GM23338 (cell line): ENCODE measurements around the gene PTS. TPM values are rescaled to one million over a fixed set of nuclear protein-coding genes. Genes with fewer than 3 reads are reported as not detected.

Experiments
- ATAC-seq: fragments of 200-7000 bp; cut with Tn5 transposase; 3 replicates; pipeline ENCODE4 v1.9.1; 2020
- DNase-seq: peaks from one replicate; pipeline ENCODE4 v3.0.0-alpha.2; 2015; ENCODE audit warnings: low spot score
- H2AFZ ChIP-seq: fragments of 200-600 bp; sonication (generic); 2 replicates; pipeline ENCODE4 v1.8.0; 2016; ENCODE audit warnings: antibody characterized with exemption, mild to moderate bottlenecking, moderate library complexity
- H3F3A ChIP-seq: fragments of 200-600 bp; sonication (generic); replicated peaks from 2 replicates; pipeline ENCODE4 v1.8.0; 2017; ENCODE audit warnings: antibody characterized with exemption, mixed run types, low read depth
- H3K27ac ChIP-seq: fragments of 200-600 bp; sonication (generic); 2 replicates; pipeline ENCODE4 v1.6.1; 2016; ENCODE audit warnings: low read depth
- H3K27me3 ChIP-seq: fragments of 200-600 bp; sonication (generic); 2 replicates; pipeline ENCODE4 v1.8.0; 2016; ENCODE audit warnings: mild to moderate bottlenecking, mixed run types, moderate library complexity; ENCODE audit not compliant: insufficient read depth
- H3K36me3 ChIP-seq: fragments of 200-600 bp; sonication (generic); 2 replicates; pipeline ENCODE4 v1.8.0; 2016; ENCODE audit warnings: mild to moderate bottlenecking; ENCODE audit not compliant: insufficient read depth
- H3K4me1 ChIP-seq: fragments of 200-600 bp; sonication (generic); 2 replicates; pipeline ENCODE4 v1.8.0; 2016; ENCODE audit warnings: mild to moderate bottlenecking, moderate library complexity; ENCODE audit not compliant: insufficient read depth
- H3K4me2 ChIP-seq: fragments of 200-600 bp; sonication (generic); 2 replicates; pipeline ENCODE4 v1.7.1; 2017; ENCODE audit warnings: mixed run types
- H3K4me3 ChIP-seq: fragments of 200-600 bp; sonication (generic); 2 replicates; pipeline ENCODE4 v1.6.1; 2016; ENCODE audit warnings: mixed run types
- H3K79me2 ChIP-seq: fragments of 200-600 bp; sonication (generic); replicated peaks from 2 replicates; pipeline ENCODE4 v1.8.0; 2017; ENCODE audit warnings: mild to moderate bottlenecking; ENCODE audit not compliant: insufficient read depth
- H3K9me2 ChIP-seq: fragments of 200-600 bp; sonication (generic); 2 replicates; pipeline ENCODE4 v1.8.0; 2017; ENCODE audit not compliant: insufficient read depth
- H4K20me1 ChIP-seq: fragments of 200-600 bp; sonication (generic); replicated peaks from 2 replicates; pipeline ENCODE4 v1.8.0; 2017; ENCODE audit warnings: mild to moderate bottlenecking; ENCODE audit not compliant: insufficient read depth
- H3K27ac Mint-ChIP-seq: 2 replicates; pipeline ENCODE4 v1.8.0; 2020; ENCODE audit warnings: inconsistent platforms, mild to moderate bottlenecking, moderate library complexity, mixed read lengths
- H3K27me3 Mint-ChIP-seq: 3 replicates; pipeline ENCODE4 v1.8.0; 2022; ENCODE audit warnings: low read depth, mild to moderate bottlenecking, moderate library complexity, mixed read lengths, inconsistent platforms; ENCODE audit not compliant: insufficient read depth, poor library complexity
- H3K36me3 Mint-ChIP-seq: 3 replicates; pipeline ENCODE4 v1.8.0; 2021; ENCODE audit warnings: low read depth, mild to moderate bottlenecking, inconsistent platforms, moderate library complexity, mixed read lengths
- H3K4me1 Mint-ChIP-seq: 3 replicates; pipeline ENCODE4 v1.8.0; 2020; ENCODE audit warnings: mild to moderate bottlenecking, inconsistent platforms, mixed read lengths
- H3K4me3 Mint-ChIP-seq: 3 replicates; pipeline ENCODE4 v1.8.0; 2021; ENCODE audit warnings: moderate library complexity, mild to moderate bottlenecking, inconsistent platforms, mixed read lengths
- H3K9me3 Mint-ChIP-seq: 3 replicates; pipeline ENCODE4 v1.8.0; 2020; ENCODE audit warnings: moderate library complexity, mild to moderate bottlenecking, inconsistent platforms, mixed read lengths
- CREB1 ChIP-seq: fragments of 250-450 bp; sonication (Bioruptor Pico); IDR thresholded peaks from 2 replicates; pipeline ENCODE4 v1.5.0; 2020; ENCODE audit warnings: low read depth, mild to moderate bottlenecking, moderate library complexity
- EZH2 ChIP-seq: fragments of 200-600 bp; sonication (generic); IDR thresholded peaks from one replicate; pipeline ENCODE4 v1.8.0; 2017; ENCODE audit warnings: antibody characterized with exemption, mild to moderate bottlenecking, low read depth; ENCODE audit not compliant: unreplicated experiment
- EZH2phosphoT487 ChIP-seq: fragments of 200-600 bp; sonication (generic); IDR thresholded peaks from one replicate; pipeline ENCODE4 v1.8.1; 2018; ENCODE audit warnings: antibody characterized with exemption; ENCODE audit not compliant: unreplicated experiment
- JUNB ChIP-seq: IDR thresholded peaks from one replicate; pipeline ENCODE4 v1.6.1; 2016; ENCODE audit warnings: antibody characterized with exemption; ENCODE audit not compliant: unreplicated experiment
- NANOG ChIP-seq: IDR thresholded peaks from 2 replicates; pipeline ENCODE4 v1.6.1; 2016; ENCODE audit warnings: antibody characterized with exemption, borderline replicate concordance
- POLR2AphosphoS5 ChIP-seq: IDR thresholded peaks from 2 replicates; pipeline ENCODE4 v1.6.1; 2016; ENCODE audit warnings: antibody characterized with exemption, low read depth
- REST ChIP-seq: IDR thresholded peaks from one replicate; pipeline ENCODE4 v1.6.1; 2018; ENCODE audit warnings: antibody characterized with exemption; ENCODE audit not compliant: unreplicated experiment
- STAT1 ChIP-seq: IDR thresholded peaks from one replicate; pipeline ENCODE4 v1.6.1; 2016; ENCODE audit warnings: antibody characterized with exemption; ENCODE audit not compliant: unreplicated experiment
- ZNF114 ChIP-seq: fragments of 250-450 bp; sonication (Bioruptor Pico); IDR thresholded peaks from 2 replicates; pipeline ENCODE4 v1.5.0; 2020; ENCODE audit warnings: mild to moderate bottlenecking, moderate library complexity
- ZNF331 ChIP-seq: fragments of 250-450 bp; sonication (Bioruptor Pico); IDR thresholded peaks from 2 replicates; pipeline ENCODE4 v1.5.0; 2020; ENCODE audit warnings: low read depth, mild to moderate bottlenecking, moderate library complexity
- long read RNA-seq: library from polyadenylated mRNA; unstranded; transcript quantifications from one replicate; pipeline ENCODE4 v2.0.0, GENCODE V29; 2020; ENCODE audit not compliant: unreplicated experiment
- polyA plus RNA-seq: library from polyadenylated mRNA; unstranded; fragments of >200 nt; fragmentation: Nextera tagmentation; extraction: Ambion mirVana; gene quantifications from 2 replicates; pipeline ENCODE4 v1.2.1, GENCODE V29; 2016
- total RNA-seq: library from RNA; depleted of rRNA; stranded (reverse); fragments of >200 nt; shearing (Covaris generic); gene quantifications from 2 replicates; pipeline ENCODE4 v1.2.3, GENCODE V29; 2014; rRNA removed
- TF ChIP-seq, protein P1 (sequence below): fragments of 250-450 bp; sonication (Bioruptor Pico); IDR thresholded peaks from 2 replicates; pipeline ENCODE4 v1.5.0; 2020; ENCODE audit warnings: mild to moderate bottlenecking, moderate library complexity
- TF ChIP-seq, protein P2 (sequence below): IDR thresholded peaks from 2 replicates; pipeline ENCODE4 v1.6.1; 2016; ENCODE audit warnings: antibody characterized with exemption
- TF ChIP-seq, protein P3 (sequence below), 2 experiments: fragments of 200-600 bp in 1 of 2; sonication (generic) in 1 of 2; conservative IDR thresholded peaks; 2 replicates each; pipeline versions ENCODE4 v1.5.1 to v1.6.1; 2016 to 2017; ENCODE audit warnings: antibody characterized with exemption in 2 of 2, low read depth in 2 of 2, mild to moderate bottlenecking in 2 of 2, moderate library complexity in 1 of 2

The PTS gene
- 19.9 and 29.1 TPM in 2 replicates for total RNA-seq
- polyA plus RNA-seq, result 85.5 and 103 TPM in 2 replicates
- long read RNA-seq, transcript PTS-201 (6 exons, 935 nt), result major isoform, 21 of 25 reads
- long read RNA-seq, partial matches to known transcripts, result 0 of 25 reads
- long read RNA-seq, other reads (novel, unspliced or antisense), result 4 of 25 reads

DNA sequence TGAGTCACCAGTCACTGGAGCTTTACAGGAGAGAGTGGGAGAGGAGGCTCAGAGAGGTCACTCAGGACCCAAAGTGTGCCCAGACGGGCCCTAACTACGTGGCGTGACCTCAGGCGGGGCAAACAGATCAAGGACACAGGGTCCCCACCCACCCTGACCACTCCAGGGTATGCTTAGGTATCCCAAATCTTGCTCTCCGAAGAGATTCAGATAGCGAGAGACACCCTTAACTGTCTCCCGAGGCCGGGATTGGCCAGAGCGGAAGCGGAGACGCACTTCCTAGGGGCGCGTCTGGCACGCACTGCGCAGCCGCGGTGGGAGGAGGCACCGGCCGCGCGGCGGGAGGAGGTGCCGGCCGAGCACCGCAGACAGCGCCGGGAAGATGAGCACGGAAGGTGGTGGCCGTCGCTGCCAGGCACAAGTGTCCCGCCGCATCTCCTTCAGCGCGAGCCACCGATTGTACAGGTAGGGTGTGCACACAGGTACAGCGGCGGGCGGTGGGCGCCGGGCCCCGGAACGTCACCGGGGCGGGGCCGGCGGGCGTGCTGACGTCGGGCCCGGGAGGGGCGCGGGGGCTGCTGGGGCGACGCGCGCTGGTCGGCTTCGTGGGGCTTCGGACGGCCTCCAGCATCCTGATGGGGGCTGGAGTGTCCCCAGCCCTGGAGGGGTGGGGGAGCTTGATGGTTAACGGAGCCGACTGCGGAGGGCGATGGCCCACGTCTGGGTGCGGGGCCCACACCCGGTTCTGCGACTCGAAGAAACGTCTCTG, at the start of gene PTS:
Gene PTS (plus strand): TSS at position 367 of the 769 bp plus-strand sequence. CDS start 16 bp downstream, at position 383.
- Histone ChIP-seq H3F3A (no peaks in the 10 kb centered on the region), H3K4me1 (peaks cover 7% of the 10 kb centered on the region; the same call in 1 of the 2 replicates), H3K79me2 (peaks cover 35% of the 10 kb centered on the region), H4K20me1 (peaks cover 5% of the 10 kb centered on the region; the same call in 1 of the 2 replicates), H3K4me2 (peak within 1 kb of the TSS; percentile 95), H3K9me2 (no peaks in the 10 kb centered on the region), H3K27ac (peak within 1 kb of the TSS; percentile 90), H2AFZ (peak within 1 kb of the TSS; percentile 99), H3K27me3 (no peaks in the 10 kb centered on the region; the same call in 1 of the 2 replicates), H3K36me3 (peaks cover 8% of the 10 kb centered on the region; the same call in 1 of the 2 replicates), H3K4me3 (peak within 1 kb of the TSS; percentile 85)
- Mint-ChIP-seq H3K27me3 (peaks cover 9% of the 10 kb centered on the region), H3K4me3 (peak within 1 kb of the TSS; percentile 75), H3K27ac (peak within 1 kb of the TSS; percentile 95), H3K9me3 (no peaks in the 10 kb centered on the region), H3K36me3 (peaks cover 14% of the 10 kb centered on the region; the same call in 2 of the 3 replicates), H3K4me1 (peaks cover 8% of the 10 kb centered on the region)
- peak; percentile 95 for ATAC-seq
- DNase-seq, result peak; percentile 91
- TF ChIP-seq NANOG (no peak), JUNB (no peak), ZNF114 (CRISPR knock-in tag) (no peak), POLR2AphosphoS5 (peak; percentile 86), STAT1 (no peak), ZNF331 (CRISPR knock-in tag) (no peak), EZH2phosphoT487 (no peak), EZH2 (no peak), CREB1 (CRISPR knock-in tag) (peak; percentile 84), REST (no peak)
- TF ChIP-seq, protein P1, sequence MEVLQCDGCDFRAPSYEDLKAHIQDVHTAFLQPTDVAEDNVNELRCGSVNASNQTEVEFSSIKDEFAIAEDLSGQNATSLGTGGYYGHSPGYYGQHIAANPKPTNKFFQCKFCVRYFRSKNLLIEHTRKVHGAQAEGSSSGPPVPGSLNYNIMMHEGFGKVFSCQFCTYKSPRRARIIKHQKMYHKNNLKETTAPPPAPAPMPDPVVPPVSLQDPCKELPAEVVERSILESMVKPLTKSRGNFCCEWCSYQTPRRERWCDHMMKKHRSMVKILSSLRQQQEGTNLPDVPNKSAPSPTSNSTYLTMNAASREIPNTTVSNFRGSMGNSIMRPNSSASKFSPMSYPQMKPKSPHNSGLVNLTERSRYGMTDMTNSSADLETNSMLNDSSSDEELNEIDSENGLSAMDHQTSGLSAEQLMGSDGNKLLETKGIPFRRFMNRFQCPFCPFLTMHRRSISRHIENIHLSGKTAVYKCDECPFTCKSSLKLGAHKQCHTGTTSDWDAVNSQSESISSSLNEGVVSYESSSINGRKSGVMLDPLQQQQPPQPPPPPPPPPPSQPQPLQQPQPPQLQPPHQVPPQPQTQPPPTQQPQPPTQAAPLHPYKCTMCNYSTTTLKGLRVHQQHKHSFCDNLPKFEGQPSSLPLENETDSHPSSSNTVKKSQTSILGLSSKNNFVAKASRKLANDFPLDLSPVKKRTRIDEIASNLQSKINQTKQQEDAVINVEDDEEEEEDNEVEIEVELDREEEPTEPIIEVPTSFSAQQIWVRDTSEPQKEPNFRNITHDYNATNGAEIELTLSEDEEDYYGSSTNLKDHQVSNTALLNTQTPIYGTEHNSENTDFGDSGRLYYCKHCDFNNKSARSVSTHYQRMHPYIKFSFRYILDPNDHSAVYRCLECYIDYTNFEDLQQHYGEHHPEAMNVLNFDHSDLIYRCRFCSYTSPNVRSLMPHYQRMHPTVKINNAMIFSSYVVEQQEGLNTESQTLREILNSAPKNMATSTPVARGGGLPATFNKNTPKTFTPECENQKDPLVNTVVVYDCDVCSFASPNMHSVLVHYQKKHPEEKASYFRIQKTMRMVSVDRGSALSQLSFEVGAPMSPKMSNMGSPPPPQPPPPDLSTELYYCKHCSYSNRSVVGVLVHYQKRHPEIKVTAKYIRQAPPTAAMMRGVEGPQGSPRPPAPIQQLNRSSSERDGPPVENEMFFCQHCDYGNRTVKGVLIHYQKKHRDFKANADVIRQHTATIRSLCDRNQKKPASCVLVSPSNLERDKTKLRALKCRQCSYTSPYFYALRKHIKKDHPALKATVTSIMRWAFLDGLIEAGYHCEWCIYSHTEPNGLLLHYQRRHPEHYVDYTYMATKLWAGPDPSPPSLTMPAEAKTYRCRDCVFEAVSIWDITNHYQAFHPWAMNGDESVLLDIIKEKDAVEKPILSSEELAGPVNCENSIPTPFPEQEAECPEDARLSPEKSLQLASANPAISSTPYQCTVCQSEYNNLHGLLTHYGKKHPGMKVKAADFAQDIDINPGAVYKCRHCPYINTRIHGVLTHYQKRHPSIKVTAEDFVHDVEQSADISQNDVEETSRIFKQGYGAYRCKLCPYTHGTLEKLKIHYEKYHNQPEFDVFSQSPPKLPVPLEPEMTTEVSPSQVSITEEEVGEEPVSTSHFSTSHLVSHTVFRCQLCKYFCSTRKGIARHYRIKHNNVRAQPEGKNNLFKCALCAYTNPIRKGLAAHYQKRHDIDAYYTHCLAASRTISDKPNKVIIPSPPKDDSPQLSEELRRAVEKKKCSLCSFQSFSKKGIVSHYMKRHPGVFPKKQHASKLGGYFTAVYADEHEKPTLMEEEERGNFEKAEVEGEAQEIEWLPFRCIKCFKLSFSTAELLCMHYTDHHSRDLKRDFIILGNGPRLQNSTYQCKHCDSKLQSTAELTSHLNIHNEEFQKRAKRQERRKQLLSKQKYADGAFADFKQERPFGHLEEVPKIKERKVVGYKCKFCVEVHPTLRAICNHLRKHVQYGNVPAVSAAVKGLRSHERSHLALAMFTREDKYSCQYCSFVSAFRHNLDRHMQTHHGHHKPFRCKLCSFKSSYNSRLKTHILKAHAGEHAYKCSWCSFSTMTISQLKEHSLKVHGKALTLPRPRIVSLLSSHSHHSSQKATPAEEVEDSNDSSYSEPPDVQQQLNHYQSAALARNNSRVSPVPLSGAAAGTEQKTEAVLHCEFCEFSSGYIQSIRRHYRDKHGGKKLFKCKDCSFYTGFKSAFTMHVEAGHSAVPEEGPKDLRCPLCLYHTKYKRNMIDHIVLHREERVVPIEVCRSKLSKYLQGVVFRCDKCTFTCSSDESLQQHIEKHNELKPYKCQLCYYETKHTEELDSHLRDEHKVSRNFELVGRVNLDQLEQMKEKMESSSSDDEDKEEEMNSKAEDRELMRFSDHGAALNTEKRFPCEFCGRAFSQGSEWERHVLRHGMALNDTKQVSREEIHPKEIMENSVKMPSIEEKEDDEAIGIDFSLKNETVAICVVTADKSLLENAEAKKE (CRISPR knock-in tag), result no peak
- TF ChIP-seq, protein P2, sequence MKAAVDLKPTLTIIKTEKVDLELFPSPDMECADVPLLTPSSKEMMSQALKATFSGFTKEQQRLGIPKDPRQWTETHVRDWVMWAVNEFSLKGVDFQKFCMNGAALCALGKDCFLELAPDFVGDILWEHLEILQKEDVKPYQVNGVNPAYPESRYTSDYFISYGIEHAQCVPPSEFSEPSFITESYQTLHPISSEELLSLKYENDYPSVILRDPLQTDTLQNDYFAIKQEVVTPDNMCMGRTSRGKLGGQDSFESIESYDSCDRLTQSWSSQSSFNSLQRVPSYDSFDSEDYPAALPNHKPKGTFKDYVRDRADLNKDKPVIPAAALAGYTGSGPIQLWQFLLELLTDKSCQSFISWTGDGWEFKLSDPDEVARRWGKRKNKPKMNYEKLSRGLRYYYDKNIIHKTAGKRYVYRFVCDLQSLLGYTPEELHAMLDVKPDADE, result peak; percentile 21
- TF ChIP-seq, protein P3, sequence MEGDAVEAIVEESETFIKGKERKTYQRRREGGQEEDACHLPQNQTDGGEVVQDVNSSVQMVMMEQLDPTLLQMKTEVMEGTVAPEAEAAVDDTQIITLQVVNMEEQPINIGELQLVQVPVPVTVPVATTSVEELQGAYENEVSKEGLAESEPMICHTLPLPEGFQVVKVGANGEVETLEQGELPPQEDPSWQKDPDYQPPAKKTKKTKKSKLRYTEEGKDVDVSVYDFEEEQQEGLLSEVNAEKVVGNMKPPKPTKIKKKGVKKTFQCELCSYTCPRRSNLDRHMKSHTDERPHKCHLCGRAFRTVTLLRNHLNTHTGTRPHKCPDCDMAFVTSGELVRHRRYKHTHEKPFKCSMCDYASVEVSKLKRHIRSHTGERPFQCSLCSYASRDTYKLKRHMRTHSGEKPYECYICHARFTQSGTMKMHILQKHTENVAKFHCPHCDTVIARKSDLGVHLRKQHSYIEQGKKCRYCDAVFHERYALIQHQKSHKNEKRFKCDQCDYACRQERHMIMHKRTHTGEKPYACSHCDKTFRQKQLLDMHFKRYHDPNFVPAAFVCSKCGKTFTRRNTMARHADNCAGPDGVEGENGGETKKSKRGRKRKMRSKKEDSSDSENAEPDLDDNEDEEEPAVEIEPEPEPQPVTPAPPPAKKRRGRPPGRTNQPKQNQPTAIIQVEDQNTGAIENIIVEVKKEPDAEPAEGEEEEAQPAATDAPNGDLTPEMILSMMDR (conservative IDR thresholded peaks at IDR 0.05; ENCODE audit: low read depth in 2 of 2), result no peak
